KOPT-K1 (cell line): ENCODE measurements around the gene PSMD6.

Experiments
- H3K27ac ChIP-seq: fragments of 200-600 bp; sonication (generic); 2 replicates; pipeline ENCODE4 v1.5.1; 2016; ENCODE audit warnings: antibody characterized with exemption, mild to moderate bottlenecking, low read depth, low read length; ENCODE audit not compliant: poor library complexity, severe bottlenecking
- H3K36me3 ChIP-seq: fragments of 200-600 bp; sonication (generic); 2 replicates; pipeline ENCODE4 v1.5.1; 2017; ENCODE audit warnings: antibody characterized with exemption, mild to moderate bottlenecking, low read length, moderate library complexity; ENCODE audit not compliant: insufficient read depth
- H3K9me3 ChIP-seq: fragments of 200-600 bp; sonication (generic); 2 replicates; pipeline ENCODE4 v1.5.1; 2017; ENCODE audit warnings: antibody characterized with exemption, low read length, mild to moderate bottlenecking; ENCODE audit not compliant: insufficient read depth, poor library complexity, severe bottlenecking

The PSMD6 gene

DNA sequence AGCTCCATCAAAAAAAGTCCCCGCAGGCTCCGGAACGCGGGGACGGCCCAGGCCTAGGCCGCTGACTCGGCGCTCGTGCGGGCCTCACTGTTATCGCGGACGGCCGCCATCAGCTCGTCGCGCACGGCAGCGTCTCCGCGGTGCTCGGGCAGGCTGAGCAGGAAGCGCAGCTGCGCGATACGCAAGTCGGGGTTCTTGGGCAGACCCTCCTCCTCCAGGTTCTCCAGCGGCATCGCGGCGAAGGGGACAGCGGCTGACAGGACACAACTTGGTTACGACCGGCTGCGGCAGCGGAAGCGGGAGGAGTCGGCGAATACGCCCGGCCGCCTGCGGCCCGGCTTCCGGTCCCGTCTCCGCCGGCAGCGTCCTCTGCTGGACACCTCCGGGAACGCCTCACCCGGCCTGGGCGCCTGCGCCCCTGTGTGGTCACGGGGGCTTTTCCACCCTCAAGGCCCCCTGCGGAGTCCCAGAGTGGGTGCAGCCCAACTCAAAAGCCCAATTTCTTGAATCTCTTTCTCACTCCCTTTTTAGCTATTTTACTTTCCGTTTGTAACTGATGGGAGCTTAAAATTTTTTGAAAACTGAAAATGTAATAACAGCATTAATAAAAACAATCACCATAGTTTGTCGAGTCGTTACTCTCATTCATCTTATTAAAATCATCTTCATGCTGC lies at the start of gene PSMD6:
TSS of gene PSMD6 (minus strand) at position 308 of the 674 bp plus-strand sequence. CDS start at position 233, 75 bp downstream.
- H3K36me3 ChIP-seq, result peaks cover 40% of the 10 kb centered on the region
- no peaks in the 10 kb centered on the region for H3K9me3 ChIP-seq
- peak within 1 kb of the TSS; percentile 86 for H3K27ac ChIP-seq

DNA sequence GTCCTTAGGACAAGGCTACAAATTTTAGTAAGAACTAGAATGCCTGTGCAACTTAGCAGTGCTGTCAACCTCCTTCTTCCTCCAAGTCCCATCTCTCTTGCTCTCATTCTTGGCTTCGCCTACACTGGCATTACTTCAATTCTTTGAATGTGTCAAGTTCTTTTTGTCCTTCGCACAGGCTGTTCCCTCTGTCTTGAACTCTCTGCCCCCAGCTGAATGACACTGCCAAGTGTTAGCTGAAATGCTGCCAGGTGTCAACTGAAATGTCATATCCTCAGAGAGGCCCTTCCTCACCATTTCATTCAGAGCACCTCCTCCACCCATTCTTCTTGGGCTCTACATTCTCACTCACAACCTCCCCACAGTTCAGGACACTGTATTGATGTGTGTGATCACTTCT lies 48.8 kb upstream of the PSMD6 start:
- Histone ChIP-seq H3K27ac (no peak overlapping the region), H3K9me3 (no peaks in the 10 kb centered on the region), H3K36me3 (no peaks in the 10 kb centered on the region)

DNA sequence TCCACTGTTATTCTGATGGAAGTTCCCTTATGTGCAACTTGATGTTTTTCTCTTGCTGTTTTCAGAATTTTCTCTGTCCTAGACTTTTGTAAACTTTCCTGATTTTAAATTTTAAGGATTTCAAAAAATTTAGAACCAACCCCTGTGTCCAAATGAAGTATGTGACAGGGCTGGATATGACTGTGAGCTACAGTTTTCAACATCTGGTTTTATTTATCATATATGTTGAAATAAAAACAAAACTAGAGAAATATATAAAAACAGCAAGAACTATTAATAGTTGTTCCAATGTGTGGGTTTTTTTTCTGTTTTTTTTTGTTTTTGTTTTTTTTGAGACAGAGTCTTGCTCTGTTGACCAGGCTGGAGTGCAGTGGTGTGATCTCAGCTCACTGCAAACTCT lies 47.4 kb upstream of the PSMD6 start:
- H3K9me3 ChIP-seq, result no peaks in the 10 kb centered on the region
- no peaks in the 10 kb centered on the region for H3K36me3 ChIP-seq
- no peak overlapping the region for H3K27ac ChIP-seq

DNA sequence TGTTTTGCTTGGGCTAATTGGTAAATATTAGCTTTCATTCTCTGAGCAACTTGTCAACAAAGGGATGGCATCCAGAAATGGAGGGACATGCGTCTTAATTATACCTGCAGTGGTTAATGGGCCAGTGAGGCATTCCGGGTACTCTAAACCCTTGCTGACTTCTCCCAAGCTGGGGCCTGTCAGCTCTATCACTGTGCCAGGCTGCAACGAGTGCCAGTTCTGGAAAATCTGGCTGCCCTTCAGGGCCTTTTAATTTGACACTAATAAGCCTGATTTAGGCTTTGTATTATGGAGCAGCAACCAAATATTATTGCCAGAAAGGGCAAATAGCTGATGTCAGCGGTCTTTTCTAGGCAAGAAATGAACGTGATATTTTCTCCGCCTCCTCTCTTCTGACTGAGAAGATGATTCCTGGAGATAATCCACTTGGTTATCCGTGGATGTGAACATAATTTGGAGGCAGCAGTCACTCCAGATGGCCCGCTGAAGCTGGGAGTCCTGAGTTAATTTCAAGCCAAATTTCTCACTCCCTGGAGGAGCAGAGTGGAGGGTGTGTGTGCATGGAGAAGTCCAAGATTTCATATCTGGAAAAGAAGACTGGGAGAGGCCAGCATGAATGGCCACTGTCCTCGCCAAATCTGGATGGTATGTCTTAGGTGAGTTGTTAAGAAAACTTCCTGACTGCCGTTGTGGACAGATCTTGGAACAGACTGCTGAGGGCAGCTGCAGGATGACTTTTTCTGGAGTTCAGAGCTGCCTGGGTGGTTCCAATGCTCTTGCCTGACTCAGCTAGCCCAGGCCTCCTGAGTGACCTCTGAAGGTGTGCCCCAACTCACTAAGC lies 44.4 kb upstream of the PSMD6 start:
- H3K36me3 ChIP-seq, result no peaks in the 10 kb centered on the region
- H3K9me3 ChIP-seq, result no peaks in the 10 kb centered on the region
- no peak overlapping the region for H3K27ac ChIP-seq

DNA sequence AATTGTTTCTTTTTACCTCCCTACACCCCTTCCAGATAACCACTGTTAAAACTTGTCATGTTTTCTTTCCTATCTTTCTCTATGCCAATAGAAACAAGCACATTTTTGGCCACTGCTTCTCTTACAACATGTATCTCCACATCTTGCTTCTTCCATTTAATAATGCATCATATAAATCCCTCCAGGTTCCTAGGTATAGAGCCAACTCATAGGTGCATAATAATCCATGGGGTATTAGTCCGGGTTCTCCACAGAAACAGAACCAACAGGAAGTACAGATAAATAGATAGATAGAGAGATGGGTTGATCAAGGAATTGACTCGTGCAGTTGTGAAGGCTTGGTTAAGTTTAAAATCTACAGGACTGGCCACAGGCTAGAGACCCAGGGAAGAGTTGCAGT lies 41.5 kb upstream of the PSMD6 start:
- Histone ChIP-seq H3K9me3 (no peaks in the 10 kb centered on the region), H3K27ac (no peak overlapping the region), H3K36me3 (no peaks in the 10 kb centered on the region)

DNA sequence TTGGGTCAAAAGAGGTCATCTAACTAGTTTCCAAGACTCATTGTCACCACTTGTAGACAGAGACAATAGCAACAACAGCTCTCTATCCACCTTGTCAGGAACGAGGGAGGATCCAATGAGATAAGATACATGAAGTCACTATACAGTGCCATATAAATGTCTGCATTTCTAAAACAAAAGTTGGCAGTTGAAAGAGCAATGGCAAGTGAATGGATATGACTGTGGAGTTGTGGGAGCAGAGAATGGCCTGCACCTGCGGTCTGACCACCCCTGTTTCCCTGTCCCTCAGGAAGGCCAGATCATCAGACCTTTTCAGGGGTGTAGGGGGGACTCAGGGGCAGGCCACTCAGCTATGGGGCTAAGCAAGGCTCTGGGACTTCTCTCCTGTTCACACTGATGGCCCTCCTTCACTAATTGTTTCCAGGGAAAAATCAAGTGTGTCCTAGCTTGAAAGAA lies 40.7 kb upstream of the PSMD6 start:
- no peak overlapping the region for H3K27ac ChIP-seq
- H3K9me3 ChIP-seq, result no peaks in the 10 kb centered on the region

DNA sequence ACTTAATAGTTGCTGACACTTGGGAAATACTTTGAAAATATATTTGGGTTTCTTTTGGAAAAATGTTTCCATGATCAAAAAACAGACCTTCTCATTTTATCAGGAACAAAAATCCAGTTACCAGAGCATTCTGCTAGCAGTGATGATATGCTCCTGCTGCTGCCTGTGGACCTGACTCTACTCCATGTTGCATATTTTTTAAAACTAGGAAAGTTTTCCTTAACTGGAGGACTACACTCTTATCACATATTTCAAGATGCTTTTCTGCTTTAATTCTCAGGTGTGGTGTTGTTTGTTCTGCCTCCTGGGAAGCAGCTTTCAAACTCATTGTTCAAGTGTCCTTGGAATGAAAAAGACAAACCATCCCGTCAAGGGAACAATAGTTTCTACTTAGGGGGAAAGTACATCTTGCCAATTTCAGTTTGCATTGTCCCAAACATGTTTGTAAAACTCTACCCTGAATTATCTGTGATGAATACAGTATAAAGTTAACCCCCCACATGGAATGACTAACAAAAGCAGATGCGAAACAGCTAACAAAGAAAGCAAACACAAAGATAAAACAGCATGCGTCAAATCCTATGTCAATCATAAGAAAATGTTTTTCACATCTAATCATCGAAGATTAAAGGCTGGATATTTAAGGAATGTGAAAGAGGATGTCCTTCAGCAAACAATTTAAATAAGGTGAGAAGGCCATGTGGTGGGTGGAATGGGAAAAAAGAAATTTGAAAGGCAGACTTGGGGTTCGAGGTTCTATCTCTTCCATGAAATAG lies 40.1 kb upstream of the PSMD6 start:
- Histone ChIP-seq H3K36me3 (no peaks in the 10 kb centered on the region), H3K9me3 (no peaks in the 10 kb centered on the region), H3K27ac (no peak overlapping the region)

More for the DNA sequence above, 40.7 kb upstream of the PSMD6 start:
- H3K36me3 ChIP-seq, result no peaks in the 10 kb centered on the region

DNA sequence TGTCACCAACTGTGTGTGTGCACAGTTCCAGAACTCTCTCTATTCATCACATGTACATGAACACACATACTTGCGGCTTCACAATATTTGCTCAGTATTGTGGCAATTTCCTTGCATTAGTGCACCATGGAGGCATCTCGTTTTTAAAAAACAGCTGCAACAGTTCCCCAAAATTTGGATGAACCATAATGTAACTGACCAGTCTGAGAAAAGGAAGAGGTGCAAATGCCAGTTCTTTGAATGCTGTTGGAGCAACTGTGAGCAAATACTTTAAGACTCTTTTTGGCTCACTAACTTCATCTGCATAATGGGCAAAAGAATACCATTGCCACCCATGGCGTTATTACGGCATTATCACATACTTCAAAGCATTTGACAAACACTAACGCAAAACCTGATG lies 38.3 kb upstream of the PSMD6 start:
- Histone ChIP-seq H3K27ac (no peak overlapping the region), H3K36me3 (no peaks in the 10 kb centered on the region), H3K9me3 (no peaks in the 10 kb centered on the region)

DNA sequence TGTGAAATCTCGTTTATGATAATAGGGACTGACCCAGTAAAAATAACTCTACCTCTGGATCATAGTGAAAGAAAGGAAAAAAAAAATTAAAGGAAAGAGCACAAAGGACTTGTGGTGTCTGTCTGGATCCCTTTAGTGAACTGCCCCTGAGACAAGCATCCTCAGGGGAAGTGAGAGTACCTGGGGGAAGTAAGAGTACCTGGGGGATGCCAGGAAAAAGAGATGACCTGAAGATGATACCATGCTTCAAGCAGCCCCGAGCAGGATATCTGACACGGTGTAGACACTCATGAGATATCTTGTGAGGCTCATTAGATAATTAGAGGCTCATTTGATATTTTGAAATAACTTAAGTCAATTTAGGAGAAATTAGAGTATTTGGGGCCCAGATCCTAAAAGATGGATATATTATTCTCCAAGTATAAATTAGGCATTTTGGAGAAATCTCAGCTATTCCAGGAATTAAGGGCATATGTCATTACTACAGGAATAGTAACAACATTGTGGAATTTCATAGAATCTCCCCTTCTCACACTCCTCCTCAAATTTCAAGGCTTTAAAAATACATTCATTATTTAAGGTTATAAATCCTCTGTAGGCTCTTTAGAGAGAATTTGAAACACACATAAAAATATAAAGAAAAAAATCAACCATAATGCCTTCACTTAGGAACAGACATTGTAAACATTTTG lies 36.3 kb upstream of the PSMD6 start:
- no peaks in the 10 kb centered on the region for H3K9me3 ChIP-seq
- H3K36me3 ChIP-seq, result no peaks in the 10 kb centered on the region
- no peak overlapping the region for H3K27ac ChIP-seq

DNA sequence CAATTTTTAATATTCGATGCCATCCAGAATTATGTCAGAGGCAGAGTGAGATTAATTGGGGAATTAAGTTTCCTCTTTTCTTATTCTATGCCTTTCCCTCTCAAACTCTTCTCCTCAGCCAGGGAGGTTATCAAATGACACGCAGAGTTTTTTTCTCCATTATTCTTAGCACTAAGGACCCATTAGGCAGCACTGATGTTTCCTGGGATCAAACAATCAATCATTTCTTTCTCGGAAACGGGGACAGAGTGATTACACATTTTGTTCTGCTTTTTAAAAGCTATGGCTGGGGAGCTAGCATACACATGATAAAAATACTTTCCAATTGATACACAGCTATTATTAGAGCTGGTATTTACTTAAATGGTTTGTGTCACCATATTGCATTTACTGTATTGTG lies 35.3 kb upstream of the PSMD6 start:
- no peaks in the 10 kb centered on the region for H3K36me3 ChIP-seq

DNA sequence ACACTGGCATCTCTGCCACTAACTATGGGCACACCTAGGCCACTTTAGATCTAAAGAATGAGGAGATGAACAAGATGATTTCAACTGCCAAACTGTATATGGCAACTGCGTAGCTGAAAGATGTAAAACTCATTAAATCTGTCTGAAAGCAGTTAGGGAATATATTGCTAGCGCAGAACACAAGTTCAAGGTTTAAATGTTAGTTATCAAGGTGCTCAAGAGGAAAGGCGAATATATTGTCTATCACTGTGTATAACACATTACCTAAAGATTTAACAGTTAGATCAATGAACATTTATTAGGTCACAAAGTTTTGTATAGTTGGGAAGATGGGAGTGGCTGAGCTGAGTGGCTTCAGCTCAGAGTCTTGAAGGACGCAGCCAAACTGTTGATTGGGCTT lies 33.9 kb upstream of the PSMD6 start:
- Histone ChIP-seq H3K9me3 (no peaks in the 10 kb centered on the region), H3K36me3 (no peaks in the 10 kb centered on the region), H3K27ac (no peak overlapping the region)

More for the DNA sequence above, 35.3 kb upstream of the PSMD6 start:
- Histone ChIP-seq H3K27ac (no peak overlapping the region), H3K9me3 (no peaks in the 10 kb centered on the region)

DNA sequence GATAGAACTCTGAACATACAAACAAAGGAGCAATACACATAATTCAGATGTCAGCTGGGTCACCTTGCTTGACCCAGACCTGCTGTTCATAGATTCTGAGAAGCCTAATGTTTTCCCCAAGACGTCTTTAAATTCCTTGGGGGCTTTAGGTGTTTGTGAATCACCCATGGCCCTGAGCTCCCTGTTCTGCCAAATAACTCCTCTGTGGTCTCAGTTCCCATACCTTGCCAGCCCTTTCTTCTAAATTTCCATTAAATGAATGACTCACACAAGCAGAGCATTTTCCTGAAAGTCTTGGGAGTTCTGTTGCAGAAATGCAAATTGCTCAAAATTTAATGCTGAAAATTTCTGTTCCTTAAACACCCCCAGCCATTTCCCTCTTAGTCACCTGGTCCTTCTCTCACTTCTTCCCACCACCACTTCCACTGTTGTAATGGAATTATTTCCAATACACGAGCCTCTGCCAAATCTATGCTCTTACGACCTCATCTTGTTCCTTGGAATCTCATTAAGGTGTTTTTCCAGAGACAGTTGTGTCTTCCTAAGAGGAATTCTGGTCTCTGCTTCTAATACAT lies 33.4 kb upstream of the PSMD6 start:
- Histone ChIP-seq H3K9me3 (no peaks in the 10 kb centered on the region), H3K27ac (no peak overlapping the region), H3K36me3 (no peaks in the 10 kb centered on the region)

DNA sequence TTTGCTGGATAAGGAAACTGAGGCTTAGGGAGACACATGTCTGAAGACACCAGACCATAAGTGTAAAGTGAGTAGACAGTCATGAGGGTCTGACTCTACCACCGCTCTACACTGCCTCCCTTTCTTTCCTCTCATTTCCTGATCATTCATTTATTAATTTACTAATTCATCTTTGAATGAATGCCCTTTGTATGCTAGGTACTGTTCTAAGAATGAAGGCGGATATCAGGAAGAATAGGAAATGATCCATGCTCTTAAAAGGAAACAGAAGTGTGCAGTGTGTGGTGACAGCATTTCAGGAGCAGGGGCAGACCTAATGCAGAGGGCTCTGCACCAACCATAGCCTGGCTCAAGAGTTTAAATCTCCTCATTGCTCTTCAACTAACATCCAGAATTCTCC lies 31.8 kb upstream of the PSMD6 start:
- Histone ChIP-seq H3K9me3 (no peaks in the 10 kb centered on the region), H3K27ac (no peak overlapping the region), H3K36me3 (no peaks in the 10 kb centered on the region)

DNA sequence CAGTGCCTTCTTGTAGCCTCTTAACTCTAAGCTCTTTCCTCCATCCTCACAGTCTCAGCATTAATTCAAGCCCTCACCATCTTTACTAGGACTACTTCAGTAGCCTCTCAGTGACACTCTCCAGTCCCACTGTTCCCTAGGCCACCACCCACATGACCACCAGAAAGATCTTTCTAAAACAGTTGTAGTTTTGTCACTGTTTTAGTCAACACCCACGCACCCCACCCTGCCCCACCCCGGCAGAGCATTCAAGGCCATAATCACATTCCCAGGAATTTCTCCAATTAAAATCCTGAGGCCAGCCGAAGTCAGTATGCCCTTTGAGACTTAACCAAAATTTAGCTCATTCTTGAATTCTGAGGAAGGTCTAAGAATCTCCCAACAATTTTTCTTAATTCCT lies 31.2 kb upstream of the PSMD6 start:
- Histone ChIP-seq H3K9me3 (no peaks in the 10 kb centered on the region), H3K36me3 (no peaks in the 10 kb centered on the region), H3K27ac (no peak overlapping the region)
